Measurements from ENCODE around the gene SPHK2.

SPHK2 gene

GRCh38 chr19:48595171-48595570 is 24.1 kb upstream of the SPHK2 start:
- Histone ChIP-seq H3K27me3 (ENCODE audit: control insufficient read depth, insufficient read depth, low read length) (no peaks in the 10 kb centered on the region), H3K4me3 (ENCODE audit: low read depth, low read length) (no peak overlapping the region), H3K36me3 (ENCODE audit: control insufficient read depth, insufficient read depth, low read length) (no peaks in the 10 kb centered on the region), H3K4me1 (ENCODE audit: control insufficient read depth, insufficient read depth, low read length) (no peaks in the 10 kb centered on the region), H3K9me3 (ENCODE audit: control insufficient read depth, insufficient read depth, low read length) (no peaks in the 10 kb centered on the region), H3K9ac (ENCODE audit: low read depth, low read length) (no peak overlapping the region)

DNA sequence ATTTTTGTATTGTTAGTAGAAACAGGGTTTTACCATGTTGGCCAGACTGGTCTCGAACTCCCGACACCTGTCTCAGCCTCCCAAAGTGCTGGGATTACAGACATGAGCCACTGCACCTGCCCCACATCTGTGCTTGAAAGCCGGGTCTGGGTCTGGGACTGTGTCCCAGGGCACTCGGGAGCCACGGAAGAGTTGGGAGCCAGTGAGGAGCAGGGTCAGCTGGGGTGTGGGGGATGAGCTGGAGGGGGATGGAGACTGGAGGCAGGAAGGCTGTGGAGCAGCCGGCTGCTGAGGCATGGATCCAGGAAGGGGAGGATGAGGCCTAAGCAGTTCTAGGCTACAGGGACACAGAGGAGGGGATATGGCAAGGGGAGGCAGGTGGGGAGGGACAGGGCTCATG is 23.5 kb upstream of the SPHK2 start:
- Histone ChIP-seq H3K36me3 (ENCODE audit: control insufficient read depth, insufficient read depth, low read length) (peaks cover 2% of the 10 kb centered on the region), H3K4me3 (ENCODE audit: low read depth, low read length) (no peak overlapping the region), H3K9me3 (ENCODE audit: control insufficient read depth, insufficient read depth, low read length) (no peaks in the 10 kb centered on the region), H3K4me1 (ENCODE audit: control insufficient read depth, insufficient read depth, low read length) (no peaks in the 10 kb centered on the region), H3K9ac (ENCODE audit: low read depth, low read length) (no peak overlapping the region), H3K27me3 (ENCODE audit: control insufficient read depth, insufficient read depth, low read length) (no peaks in the 10 kb centered on the region)

- no peaks in the 10 kb centered on the region for H3K27me3 ChIP-seq (ENCODE audit: control insufficient read depth, insufficient read depth, low read length)
- H3K9ac ChIP-seq (ENCODE audit: low read depth, low read length), result no peak overlapping the region
- no peaks in the 10 kb centered on the region for H3K9me3 ChIP-seq (ENCODE audit: control insufficient read depth, insufficient read depth, low read length)
- no peak overlapping the region for H3K4me3 ChIP-seq (ENCODE audit: low read depth, low read length)
- peaks cover 4% of the 10 kb centered on the region for H3K36me3 ChIP-seq (ENCODE audit: control insufficient read depth, insufficient read depth, low read length)
- H3K4me1 ChIP-seq (ENCODE audit: control insufficient read depth, insufficient read depth, low read length), result no peaks in the 10 kb centered on the region
These were observed 23.1 kb upstream of the SPHK2 start for GRCh38 chr19:48596237-48596636.

DNA sequence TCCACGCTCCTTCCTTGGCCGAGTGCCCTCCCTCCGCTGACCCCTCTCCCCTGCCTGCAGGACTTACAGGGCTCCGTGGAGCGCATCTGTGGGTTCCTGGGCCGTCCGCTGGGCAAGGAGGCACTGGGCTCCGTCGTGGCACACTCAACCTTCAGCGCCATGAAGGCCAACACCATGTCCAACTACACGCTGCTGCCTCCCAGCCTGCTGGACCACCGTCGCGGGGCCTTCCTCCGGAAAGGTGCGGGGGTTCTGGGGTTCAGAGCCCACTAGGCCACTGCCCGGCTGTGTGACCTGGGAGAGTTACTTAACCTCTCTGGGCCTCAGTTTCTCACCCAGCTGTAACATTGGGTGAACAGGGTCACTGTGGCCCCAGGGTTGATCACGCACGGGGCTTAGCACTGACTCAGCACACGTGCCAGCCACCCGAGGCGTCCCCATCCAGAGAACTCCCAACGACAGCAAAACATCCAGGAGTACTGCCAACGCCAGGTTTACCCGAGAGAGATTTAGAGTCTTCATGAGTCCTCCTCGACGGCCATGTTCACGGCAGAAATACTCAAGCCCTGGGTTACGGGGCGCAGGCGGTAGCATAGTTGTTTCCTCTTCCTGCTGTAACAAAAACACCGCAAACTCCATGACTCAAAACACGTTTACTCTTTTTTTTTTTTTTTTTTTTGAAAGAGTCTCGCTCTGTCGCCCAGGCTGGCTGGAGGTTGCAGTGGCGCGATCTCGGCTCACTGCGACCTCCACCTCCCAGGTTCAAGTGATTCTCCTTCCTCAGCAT is 22.4 kb upstream of the SPHK2 start:
- Histone ChIP-seq H3K27me3 (ENCODE audit: control insufficient read depth, insufficient read depth, low read length) (no peaks in the 10 kb centered on the region), H3K9ac (ENCODE audit: low read depth, low read length) (no peak overlapping the region), H3K9me3 (ENCODE audit: control insufficient read depth, insufficient read depth, low read length) (no peaks in the 10 kb centered on the region), H3K36me3 (ENCODE audit: control insufficient read depth, insufficient read depth, low read length) (peaks cover 4% of the 10 kb centered on the region), H3K4me1 (ENCODE audit: control insufficient read depth, insufficient read depth, low read length) (no peaks in the 10 kb centered on the region), H3K4me3 (ENCODE audit: low read depth, low read length) (no peak overlapping the region)

DNA sequence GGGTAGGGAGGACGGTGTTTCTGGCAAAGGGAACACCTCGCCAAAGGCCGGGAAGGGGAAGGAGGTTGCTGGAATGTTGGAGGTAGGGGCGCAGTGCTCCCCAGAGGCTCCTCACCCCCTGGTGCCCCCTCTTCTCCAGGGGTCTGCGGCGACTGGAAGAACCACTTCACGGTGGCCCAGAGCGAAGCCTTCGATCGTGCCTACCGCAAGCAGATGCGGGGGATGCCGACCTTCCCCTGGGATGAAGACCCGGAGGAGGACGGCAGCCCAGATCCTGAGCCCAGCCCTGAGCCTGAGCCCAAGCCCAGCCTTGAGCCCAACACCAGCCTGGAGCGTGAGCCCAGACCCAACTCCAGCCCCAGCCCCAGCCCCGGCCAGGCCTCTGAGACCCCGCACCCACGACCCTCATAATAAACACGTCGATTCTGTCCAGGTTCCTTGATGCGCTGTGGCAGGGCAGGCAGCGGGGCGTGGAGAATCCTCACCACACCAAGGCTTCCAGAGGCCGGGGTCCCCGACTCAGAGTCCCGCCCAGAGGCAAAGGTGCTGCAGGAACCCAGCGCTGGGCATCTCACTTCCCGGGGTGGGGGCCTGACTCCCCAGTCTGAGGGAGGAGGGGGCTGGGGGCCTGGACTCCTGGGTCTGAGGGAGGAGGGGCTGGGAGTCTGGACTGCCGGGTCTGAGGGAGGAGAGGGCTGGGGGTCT is 20.2 kb upstream of the SPHK2 start:
- Histone ChIP-seq H3K4me3 (ENCODE audit: low read depth, low read length) (no peak overlapping the region), H3K27me3 (ENCODE audit: control insufficient read depth, insufficient read depth, low read length) (no peaks in the 10 kb centered on the region), H3K9me3 (ENCODE audit: control insufficient read depth, insufficient read depth, low read length) (no peaks in the 10 kb centered on the region), H3K9ac (ENCODE audit: low read depth, low read length) (no peak overlapping the region), H3K4me1 (ENCODE audit: control insufficient read depth, insufficient read depth, low read length) (no peaks in the 10 kb centered on the region), H3K36me3 (ENCODE audit: control insufficient read depth, insufficient read depth, low read length) (peaks cover 4% of the 10 kb centered on the region)

- Histone ChIP-seq H3K27me3 (ENCODE audit: control insufficient read depth, insufficient read depth, low read length) (no peaks in the 10 kb centered on the region), H3K9me3 (ENCODE audit: control insufficient read depth, insufficient read depth, low read length) (no peaks in the 10 kb centered on the region), H3K36me3 (ENCODE audit: control insufficient read depth, insufficient read depth, low read length) (peaks cover 4% of the 10 kb centered on the region), H3K4me1 (ENCODE audit: control insufficient read depth, insufficient read depth, low read length) (no peaks in the 10 kb centered on the region), H3K4me3 (ENCODE audit: low read depth, low read length) (no peak overlapping the region), H3K9ac (ENCODE audit: low read depth, low read length) (no peak overlapping the region)
These were observed 18.5 kb upstream of the SPHK2 start for GRCh38 chr19:48600679-48601417.

- Histone ChIP-seq H3K36me3 (ENCODE audit: control insufficient read depth, insufficient read depth, low read length) (peaks cover 4% of the 10 kb centered on the region), H3K9me3 (ENCODE audit: control insufficient read depth, insufficient read depth, low read length) (no peaks in the 10 kb centered on the region), H3K4me3 (ENCODE audit: low read depth, low read length) (no peak overlapping the region), H3K9ac (ENCODE audit: low read depth, low read length) (no peak overlapping the region), H3K4me1 (ENCODE audit: control insufficient read depth, insufficient read depth, low read length) (no peaks in the 10 kb centered on the region), H3K27me3 (ENCODE audit: control insufficient read depth, insufficient read depth, low read length) (no peaks in the 10 kb centered on the region)
These were observed 16.3 kb upstream of the SPHK2 start for GRCh38 chr19:48603001-48603400.

GRCh38 chr19:48603449-48603848 is 15.9 kb upstream of the SPHK2 start:
- H3K27me3 ChIP-seq (ENCODE audit: control insufficient read depth, insufficient read depth, low read length), result no peaks in the 10 kb centered on the region

GRCh38 chr19:48603850-48604249 is 15.5 kb upstream of the SPHK2 start:
- Histone ChIP-seq H3K9me3 (ENCODE audit: control insufficient read depth, insufficient read depth, low read length) (no peaks in the 10 kb centered on the region), H3K36me3 (ENCODE audit: control insufficient read depth, insufficient read depth, low read length) (peaks cover 4% of the 10 kb centered on the region), H3K27me3 (ENCODE audit: control insufficient read depth, insufficient read depth, low read length) (no peaks in the 10 kb centered on the region), H3K4me3 (ENCODE audit: low read depth, low read length) (no peak overlapping the region), H3K9ac (ENCODE audit: low read depth, low read length) (no peak overlapping the region), H3K4me1 (ENCODE audit: control insufficient read depth, insufficient read depth, low read length) (no peaks in the 10 kb centered on the region)

More at GRCh38 chr19:48603449-48603848, 15.9 kb upstream of the SPHK2 start:
- no peaks in the 10 kb centered on the region for H3K4me1 ChIP-seq (ENCODE audit: control insufficient read depth, insufficient read depth, low read length)
- no peaks in the 10 kb centered on the region for H3K9me3 ChIP-seq (ENCODE audit: control insufficient read depth, insufficient read depth, low read length)
- H3K9ac ChIP-seq (ENCODE audit: low read depth, low read length), result no peak overlapping the region
- peaks cover 4% of the 10 kb centered on the region for H3K36me3 ChIP-seq (ENCODE audit: control insufficient read depth, insufficient read depth, low read length)
- H3K4me3 ChIP-seq (ENCODE audit: low read depth, low read length), result no peak overlapping the region

DNA sequence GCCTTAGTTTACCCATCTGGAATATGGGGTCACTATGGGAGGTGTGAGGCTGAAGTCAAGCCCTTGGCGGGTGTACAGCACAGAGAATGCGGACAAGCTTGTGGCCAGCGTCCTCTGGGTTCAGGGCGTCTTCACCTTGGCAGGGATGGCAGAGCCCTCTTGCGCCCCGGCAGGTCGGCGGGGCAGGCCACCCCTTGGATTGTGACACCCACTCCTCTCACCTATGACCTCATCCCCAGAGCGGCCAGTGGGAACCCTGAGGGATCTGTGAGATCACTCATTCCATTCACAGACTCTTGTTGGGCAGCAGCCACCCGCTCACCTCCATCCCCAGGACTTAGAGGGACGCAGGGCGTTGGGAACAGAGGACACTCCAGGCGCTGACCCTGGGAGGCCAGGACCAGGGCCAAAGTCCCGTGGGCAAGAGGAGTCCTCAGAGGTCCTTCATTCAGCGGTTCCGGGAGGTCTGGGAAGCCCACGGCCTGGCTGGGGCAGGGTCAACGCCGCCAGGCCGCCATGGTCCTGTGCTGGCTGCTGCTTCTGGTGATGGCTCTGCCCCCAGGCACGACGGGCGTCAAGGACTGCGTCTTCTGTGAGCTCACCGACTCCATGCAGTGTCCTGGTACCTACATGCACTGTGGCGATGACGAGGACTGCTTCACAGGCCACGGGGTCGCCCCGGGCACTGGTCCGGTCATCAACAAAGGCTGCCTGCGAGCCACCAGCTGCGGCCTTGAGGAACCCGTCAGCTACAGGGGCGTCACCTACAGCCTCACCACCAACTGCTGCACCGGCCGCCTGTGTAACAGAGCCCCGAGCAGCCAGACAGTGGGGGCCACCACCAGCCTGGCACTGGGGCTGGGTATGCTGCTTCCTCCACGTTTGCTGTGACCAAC is 12.6 kb upstream of the SPHK2 start, which contains the start of gene SPACA4:
SPACA4 (plus strand) TSS at position 280 of the 896 bp plus-strand sequence; CDS start at position 517, 237 bp downstream.
- H3K9ac ChIP-seq (ENCODE audit: low read depth, low read length), result no peak within 1 kb of the TSS
- H3K4me3 ChIP-seq (ENCODE audit: low read depth, low read length), result no peak within 1 kb of the TSS

DNA sequence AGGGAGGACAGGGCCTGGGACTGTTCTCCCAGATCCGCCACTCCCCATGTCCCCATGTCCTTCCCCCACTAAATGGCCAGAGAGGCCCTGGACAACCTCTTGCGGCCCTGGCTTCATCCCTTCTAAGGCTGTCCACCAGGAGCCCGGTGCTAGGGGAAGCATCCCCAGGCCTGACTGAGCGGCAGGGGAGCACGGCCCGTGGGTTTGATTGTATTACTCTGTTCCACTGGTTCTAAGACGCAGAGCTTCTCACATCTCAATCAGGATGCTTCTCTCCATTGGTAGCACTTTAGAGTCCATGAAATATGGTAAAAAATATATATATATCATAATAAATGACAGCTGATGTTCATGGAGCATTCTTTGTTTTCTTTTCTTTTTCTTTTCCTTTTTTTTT is 11.9 kb upstream of the SPHK2 start:
- H3K4me3 ChIP-seq (ENCODE audit: low read depth, low read length), result no peak overlapping the region
- H3K36me3 ChIP-seq (ENCODE audit: control insufficient read depth, insufficient read depth, low read length), result peaks cover 3% of the 10 kb centered on the region
- no peak overlapping the region for H3K9ac ChIP-seq (ENCODE audit: low read depth, low read length)
- H3K4me1 ChIP-seq (ENCODE audit: control insufficient read depth, insufficient read depth, low read length), result no peaks in the 10 kb centered on the region
- no peaks in the 10 kb centered on the region for H3K27me3 ChIP-seq (ENCODE audit: control insufficient read depth, insufficient read depth, low read length)
- H3K9me3 ChIP-seq (ENCODE audit: control insufficient read depth, insufficient read depth, low read length), result no peaks in the 10 kb centered on the region

More for the DNA sequence above, 12.6 kb upstream of the SPHK2 start, which contains the start of gene SPACA4:
- Histone ChIP-seq H3K27me3 (ENCODE audit: control insufficient read depth, insufficient read depth, low read length) (no peaks in the 10 kb centered on the region), H3K4me1 (ENCODE audit: control insufficient read depth, insufficient read depth, low read length) (no peaks in the 10 kb centered on the region), H3K9me3 (ENCODE audit: control insufficient read depth, insufficient read depth, low read length) (no peaks in the 10 kb centered on the region), H3K36me3 (ENCODE audit: control insufficient read depth, insufficient read depth, low read length) (peaks cover under 1% of the 10 kb centered on the region)

Measured in iPS-15b (cell line).